Thymus (tissue), 14 donors: ENCODE data around the gene NLRP9. TPM values are rescaled to one million over a fixed set of nuclear protein-coding genes. Genes with fewer than 3 reads are reported as not detected.
"Not testable (repeated sequence)": the region's sequence is repeated elsewhere in the genome, so short reads cannot be mapped to it uniquely, and the experiment has no call there.

Experiments
- DNase-seq, 9 donors: peaks; one replicate each; pipeline ENCODE4 v3.0.0-alpha.2; 2013; ENCODE audit warnings: low spot score in 9 of 9, low read depth in 6 of 9, missing footprints in 1 of 9
- H3K27ac ChIP-seq, 2 donors: one replicate each; pipeline ENCODE4 v1.5.1; 2013; ENCODE audit warnings: control low read depth in 1 of 2, low read depth in 1 of 2, low read length in 1 of 2, mild to moderate bottlenecking in 1 of 2, moderate library complexity in 1 of 2
- H3K27me3 ChIP-seq, 2 donors: one replicate each; pipeline ENCODE4 v1.5.1; 2013; ENCODE audit warnings: low read length in 1 of 2; ENCODE audit not compliant: control insufficient read depth in 2 of 2, insufficient read depth in 1 of 2
- H3K36me3 ChIP-seq, 2 donors: one replicate each; pipeline ENCODE4 v1.5.1; 2013; ENCODE audit warnings: low read length in 1 of 2, mild to moderate bottlenecking in 1 of 2, moderate library complexity in 1 of 2; ENCODE audit not compliant: control insufficient read depth in 2 of 2, insufficient read depth in 2 of 2
- H3K4me1 ChIP-seq, 2 donors: one replicate each; pipeline ENCODE4 v1.5.1; 2013; ENCODE audit warnings: low read length in 2 of 2; ENCODE audit not compliant: control insufficient read depth in 2 of 2, insufficient read depth in 2 of 2
- H3K4me3 ChIP-seq, 2 donors: one replicate each; pipeline ENCODE4 v1.5.1; 2013; ENCODE audit warnings: low read length in 2 of 2, control low read depth in 1 of 2, mild to moderate bottlenecking in 1 of 2
- H3K9me3 ChIP-seq, 2 donors: one replicate each; pipeline ENCODE4 v1.5.1; 2013; ENCODE audit warnings: low read length in 1 of 2, mild to moderate bottlenecking in 1 of 2; ENCODE audit not compliant: control insufficient read depth in 2 of 2, insufficient read depth in 1 of 2
- WGBS: extraction: QIAGEN DNeasy Blood & Tissue Kit; methylation state at CpG from one replicate; pipeline ENCODE4 v1.1.7; 2013; 5-methylcytosine and 5-hydroxymethylcytosine counted together
- long read RNA-seq, 10 donors: transcript quantifications; one replicate each; lab custom pipeline, GENCODE V29; 2026
- polyA plus RNA-seq: library from polyadenylated mRNA; stranded (reverse); fragments of 200-250 nt; gene quantifications from one replicate; pipeline ENCODE4 v1.2.3, GENCODE V29; 2013
- total RNA-seq: library from RNA; stranded (reverse); fragments of 120-200 nt; gene quantifications from one replicate; pipeline ENCODE4 v1.2.4, GENCODE V29; 2013
- donor health status: healthy.

Gene NLRP9
- not detected for total RNA-seq
- polyA plus RNA-seq: 0.02 TPM
- long read RNA-seq, donor 1: 0 reads
- long read RNA-seq, donor 2: 0 reads
- long read RNA-seq, donor 3: 0 reads
- long read RNA-seq, donor 4: 0 reads
- long read RNA-seq, donor 5: 0 reads
- long read RNA-seq, donor 6: 0 reads
- long read RNA-seq, donor 7: 0 reads
- long read RNA-seq, donor 8: 0 reads
- long read RNA-seq, donor 9: 0 reads
- long read RNA-seq, donor 10: 0 reads

DNA sequence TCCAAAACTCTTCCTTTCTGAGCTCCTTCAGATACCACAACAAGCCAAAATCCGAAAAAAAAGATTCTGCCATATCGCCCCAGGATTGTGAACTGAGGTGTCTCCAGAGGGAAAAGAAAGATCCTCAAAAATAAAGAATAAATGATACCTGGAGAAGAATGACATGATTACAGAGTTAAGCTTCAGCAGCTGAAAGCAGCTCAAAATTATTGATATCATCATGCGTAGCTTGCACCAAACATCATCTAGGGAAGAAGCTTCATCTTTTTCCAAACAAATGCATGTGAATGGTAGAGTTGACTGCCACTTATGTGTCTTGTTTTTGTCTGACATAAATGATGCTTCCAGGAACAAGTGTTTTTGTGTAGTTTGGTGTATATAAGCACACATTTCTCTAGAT, at the start of gene NLRP9:
TSS of gene NLRP9 (minus strand) at position 101 of the 400 bp plus-strand sequence. CDS start at position 73, 28 bp downstream.
- no peak within 1 kb of the TSS for H3K27ac ChIP-seq
- H3K27me3 ChIP-seq: no peaks in the 10 kb centered on the region
- H3K9me3 ChIP-seq: no peaks in the 10 kb centered on the region
- 98% methylated on average over 3 of the region's 3 CpGs for WGBS
- no peak within 1 kb of the TSS for H3K4me3 ChIP-seq
- H3K4me1 ChIP-seq: no peaks in the 10 kb centered on the region
- no peak for DNase-seq
- no peaks in the 10 kb centered on the region for H3K36me3 ChIP-seq

DNA sequence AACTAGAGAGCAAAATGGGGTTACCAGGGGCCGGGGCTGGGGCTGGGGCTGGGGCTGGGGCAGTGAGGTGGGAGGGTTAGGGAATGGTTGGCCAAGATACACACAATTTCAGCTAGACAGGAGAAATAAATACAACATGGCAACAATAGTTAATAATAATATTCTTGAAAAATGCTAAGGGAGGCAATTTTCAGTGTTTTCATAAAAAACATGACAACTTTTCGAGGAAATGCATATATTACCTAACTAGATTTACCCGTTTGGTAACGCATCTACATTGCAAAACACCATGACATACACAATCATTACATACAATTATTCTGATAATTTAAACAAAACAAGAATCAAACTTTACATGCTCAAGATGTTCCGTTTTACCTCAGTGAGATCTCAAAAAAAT, 42.9 kb upstream of the NLRP9 start:
- H3K4me1 ChIP-seq: no peaks in the 10 kb centered on the region
- no peak overlapping the region for H3K4me3 ChIP-seq
- H3K27ac ChIP-seq: no peak overlapping the region
- H3K36me3 ChIP-seq: no peaks in the 10 kb centered on the region
- WGBS: 90% methylated on average over 5 of the region's 5 CpGs
- H3K27me3 ChIP-seq: no peaks in the 10 kb centered on the region
- H3K9me3 ChIP-seq: no peaks in the 10 kb centered on the region
- no peak for DNase-seq

DNA sequence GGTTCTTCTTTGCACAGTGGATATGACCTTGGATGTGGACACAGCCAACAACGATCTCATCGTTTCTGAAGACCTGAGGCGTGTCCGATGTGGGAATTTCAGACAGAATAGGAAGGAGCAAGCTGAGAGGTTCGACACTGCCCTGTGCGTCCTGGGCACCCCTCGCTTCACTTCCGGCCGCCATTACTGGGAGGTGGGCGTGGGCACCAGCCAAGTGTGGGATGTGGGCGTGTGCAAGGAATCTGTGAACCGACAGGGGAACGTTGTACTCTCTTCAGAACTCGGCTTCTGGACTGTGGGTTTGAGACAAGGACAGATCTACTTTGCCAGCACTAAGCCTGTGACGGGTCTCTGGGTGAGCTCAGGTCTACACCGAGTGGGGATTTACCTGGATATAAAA, 40.1 kb upstream of the NLRP9 start:
- Histone ChIP-seq H3K27me3 (no peaks in the 10 kb centered on the region), H3K27ac (no peak overlapping the region), H3K9me3 (no peaks in the 10 kb centered on the region), H3K4me1 (no peaks in the 10 kb centered on the region), H3K36me3 (no peaks in the 10 kb centered on the region), H3K4me3 (no peak overlapping the region)
- DNase-seq: no peak
- 92% methylated on average over 16 of the region's 16 CpGs for WGBS

DNA sequence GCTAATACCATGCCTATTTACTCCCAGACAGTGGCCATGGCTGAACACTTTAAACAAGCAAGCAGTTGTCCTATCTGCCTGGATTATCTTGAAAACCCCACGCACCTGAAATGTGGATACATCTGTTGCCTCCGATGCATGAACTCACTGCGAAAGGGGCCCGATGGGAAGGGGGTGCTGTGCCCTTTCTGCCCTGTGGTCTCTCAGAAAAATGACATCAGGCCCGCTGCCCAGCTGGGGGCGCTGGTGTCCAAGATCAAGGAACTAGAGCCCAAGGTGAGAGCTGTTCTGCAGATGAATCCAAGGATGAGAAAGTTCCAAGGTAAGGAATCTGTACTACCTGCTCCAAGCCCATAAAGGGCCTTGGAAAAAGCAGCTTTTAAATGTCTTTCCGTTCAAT, 39.3 kb upstream of the NLRP9 start:
- Histone ChIP-seq H3K27me3 (no peaks in the 10 kb centered on the region), H3K4me1 (no peaks in the 10 kb centered on the region), H3K27ac (no peak overlapping the region), H3K9me3 (no peaks in the 10 kb centered on the region), H3K36me3 (no peaks in the 10 kb centered on the region), H3K4me3 (no peak overlapping the region)
- 38% methylated on average over 7 of the region's 7 CpGs for WGBS
- no peak for DNase-seq

DNA sequence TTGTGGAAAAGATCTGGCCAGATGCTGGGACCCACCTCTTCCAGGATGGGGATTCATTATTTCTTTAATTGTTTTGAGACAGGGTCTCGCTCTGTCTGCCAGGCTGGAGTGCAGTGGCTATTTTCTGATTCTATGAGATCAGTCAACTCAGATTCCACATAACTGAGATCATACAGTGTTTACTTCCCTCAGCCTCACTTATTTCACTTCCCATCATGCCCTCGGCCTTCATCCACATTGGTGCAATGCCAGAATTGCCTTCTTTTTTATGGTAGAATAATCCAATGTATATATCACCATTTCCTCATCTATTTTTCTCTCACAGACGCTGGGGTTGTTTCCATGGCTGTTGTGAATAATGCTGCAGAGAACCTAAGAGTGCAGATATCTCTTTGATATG, 31.4 kb upstream of the NLRP9 start:
- not testable (repeated sequence) for H3K4me3 ChIP-seq, DNase-seq, H3K36me3 ChIP-seq, H3K4me1 ChIP-seq, H3K27me3 ChIP-seq, H3K27ac ChIP-seq, H3K9me3 ChIP-seq
- 75% methylated on average over 3 of the region's 3 CpGs for WGBS

DNA sequence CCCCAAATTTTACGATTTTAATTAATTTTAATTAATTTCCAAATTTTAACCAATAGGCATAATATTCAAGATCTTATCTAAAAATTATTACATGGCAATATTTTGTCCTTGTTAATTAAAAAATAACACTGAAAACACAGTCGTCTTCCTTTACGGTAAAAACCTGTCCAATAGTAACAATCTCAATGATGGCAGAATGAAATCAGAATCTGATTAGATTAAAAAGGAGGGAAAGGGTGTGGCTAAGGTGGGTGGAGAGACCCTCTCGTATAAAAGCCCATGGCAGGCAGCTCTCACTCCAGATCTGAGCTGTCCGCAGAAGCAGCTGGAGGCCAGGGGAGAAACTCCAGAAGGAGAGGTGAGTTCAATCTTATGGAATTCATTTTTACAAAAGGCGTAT, 30.6 kb upstream of the NLRP9 start, which contains the start of gene RFPL4AL1:
TSS of gene RFPL4AL1 (plus strand) at position 301 of the 400 bp plus-strand sequence. CDS start 2,687 bp downstream, outside the sequence.
- not testable (repeated sequence) for H3K36me3 ChIP-seq, H3K9me3 ChIP-seq, H3K27ac ChIP-seq, DNase-seq, H3K27me3 ChIP-seq, H3K4me3 ChIP-seq, H3K4me1 ChIP-seq
- WGBS: 92% methylated on average over 5 of the region's 6 CpGs

DNA sequence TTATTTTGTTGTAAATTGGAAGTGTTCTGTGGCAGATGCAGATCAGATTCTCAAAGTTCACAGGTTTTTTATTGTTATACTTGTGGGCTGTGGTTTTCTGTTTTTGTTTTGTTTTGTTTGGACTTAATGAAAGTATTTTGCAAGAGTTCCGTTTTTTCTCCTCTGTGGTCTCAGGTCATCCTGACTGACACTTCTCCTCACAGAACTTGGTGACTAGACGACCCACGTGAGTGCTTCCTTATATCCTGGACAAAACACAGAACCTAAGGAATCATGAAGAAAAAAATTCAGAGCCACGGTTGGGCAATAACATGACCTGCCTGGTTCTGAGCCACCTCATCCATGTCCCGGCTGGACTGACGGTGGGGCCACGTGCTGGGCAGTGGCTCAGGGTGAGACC, 28.3 kb upstream of the NLRP9 start:
- Histone ChIP-seq H3K9me3 (no peaks in the 10 kb centered on the region), H3K27ac (no peak overlapping the region), H3K27me3 (no peaks in the 10 kb centered on the region), H3K4me3 (no peak overlapping the region), H3K4me1 (no peaks in the 10 kb centered on the region), H3K36me3 (no peaks in the 10 kb centered on the region)
- WGBS: 71% methylated on average over 7 of the region's 7 CpGs
- DNase-seq: peak in 1 of 9 donors; percentile 1

DNA sequence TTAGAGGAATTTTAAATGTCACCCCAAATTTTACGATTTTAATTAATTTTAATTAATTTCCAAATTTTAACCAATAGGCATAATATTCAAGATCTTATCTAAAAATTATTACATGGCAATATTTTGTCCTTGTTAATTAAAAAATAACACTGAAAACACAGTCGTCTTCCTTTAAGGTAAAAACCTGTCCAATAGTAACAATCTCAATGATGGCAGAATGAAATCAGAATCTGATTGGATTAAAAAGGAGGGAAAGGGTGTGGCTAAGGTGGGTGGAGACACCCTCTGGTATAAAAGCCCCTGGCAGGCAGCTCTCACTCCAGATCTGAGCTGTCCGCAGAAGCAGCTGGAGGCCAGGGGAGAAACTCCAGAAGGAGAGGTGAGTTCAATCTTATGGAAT, 20.6 kb upstream of the NLRP9 start, which contains the start of gene RFPL4A:
TSS of gene RFPL4A (plus strand) at position 301 of the 400 bp plus-strand sequence. CDS start 2,704 bp downstream, outside the sequence.
- H3K27ac ChIP-seq, DNase-seq: not testable (repeated sequence)
- WGBS: 97% methylated on average over 2 of the region's 3 CpGs

DNA sequence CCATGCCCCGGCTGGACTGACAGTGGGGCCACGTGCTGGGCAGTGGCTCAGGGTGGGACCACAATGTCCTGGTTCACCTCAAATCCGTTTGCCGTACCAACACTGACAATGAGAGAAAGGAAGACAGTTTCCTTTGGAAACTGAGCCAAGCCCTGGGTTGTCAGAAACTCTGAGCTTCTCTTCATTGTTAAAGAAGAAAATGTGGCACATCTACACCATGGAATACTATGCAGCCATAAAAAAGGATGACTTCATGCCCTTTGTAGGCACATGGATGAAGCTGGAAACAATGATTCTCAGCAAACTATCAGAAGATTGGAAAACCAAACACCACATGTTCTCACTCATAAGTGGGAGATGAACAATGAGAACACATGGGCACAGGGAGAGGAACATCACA, 18.6 kb upstream of the NLRP9 start:
- not testable (repeated sequence) for DNase-seq, H3K27ac ChIP-seq, H3K9me3 ChIP-seq, H3K36me3 ChIP-seq, H3K4me1 ChIP-seq, H3K4me3 ChIP-seq, H3K27me3 ChIP-seq
- 83% methylated on average over 4 of the region's 4 CpGs for WGBS

More for the DNA sequence above, 20.6 kb upstream of the NLRP9 start, which contains the start of gene RFPL4A:
- H3K9me3 ChIP-seq, H3K4me3 ChIP-seq, H3K36me3 ChIP-seq, H3K27me3 ChIP-seq, H3K4me1 ChIP-seq: not testable (repeated sequence)
